GM12878 (cell line): ENCODE measurements around the gene CORO7. TPM values are rescaled to one million over a fixed set of nuclear protein-coding genes. Genes with fewer than 3 reads are reported as not detected.

Experiments used
- BCLAF1 ChIP-seq: fragments of 450-650 bp; IDR thresholded peaks from 2 replicates; pipeline ENCODE4 v1.6.1; 2017; ENCODE audit warnings: antibody characterized with exemption, mild to moderate bottlenecking, moderate library complexity
- CREB1 ChIP-seq: IDR thresholded peaks from 2 replicates; pipeline ENCODE4 v1.6.1; 2012; ENCODE audit warnings: low read depth, mild to moderate bottlenecking, inconsistent platforms
- CUX1 ChIP-seq: IDR thresholded peaks from 2 replicates; pipeline ENCODE4 v1.6.1; 2012; ENCODE audit warnings: improper control_type of control experiment, low read depth, low read length; ENCODE audit not compliant: insufficient replicate concordance
- E2F4 ChIP-seq: IDR thresholded peaks from 2 replicates; pipeline ENCODE4 v1.6.1; 2012; ENCODE audit warnings: low read depth, low read length, improper control_type of control experiment
- EP300 ChIP-seq, 2 experiments: fragments of 150-350 bp in 1 of 2; IDR thresholded peaks; 2 replicates each; pipeline ENCODE4 v1.6.1; 2011 to 2012; ENCODE audit warnings: low read depth in 2 of 2, low read length in 2 of 2, borderline replicate concordance in 1 of 2, improper control_type of control experiment in 1 of 2, inconsistent platforms in 1 of 2; ENCODE audit not compliant: control insufficient read depth in 1 of 2
- HCFC1 ChIP-seq: fragments of 150-350 bp; IDR thresholded peaks from 2 replicates; pipeline ENCODE4 v1.6.1; 2014; ENCODE audit warnings: low read length
- HDAC6 ChIP-seq: fragments of 200-600 bp; sonication (generic); IDR thresholded peaks from one replicate; pipeline ENCODE4 v1.8.0; 2017; ENCODE audit warnings: antibody characterized with exemption; ENCODE audit not compliant: unreplicated experiment
- NRF1 ChIP-seq: conservative IDR thresholded peaks from 2 replicates; pipeline ENCODE4 v1.6.1; 2011; ENCODE audit warnings: mild to moderate bottlenecking, low read depth, low read length, improper control_type of control experiment
- SMAD5 ChIP-seq: IDR thresholded peaks from 2 replicates; pipeline ENCODE4 v1.6.1; 2016; ENCODE audit warnings: antibody characterized with exemption, low read depth
- SUPT20H ChIP-seq: IDR thresholded peaks from 2 replicates; pipeline ENCODE4 v1.6.1; 2011; ENCODE audit warnings: low read depth, mild to moderate bottlenecking, low read length, moderate library complexity, borderline replicate concordance; ENCODE audit not compliant: control insufficient read depth
- TAF1 ChIP-seq: IDR thresholded peaks from 2 replicates; pipeline ENCODE4 v1.6.1; 2011; ENCODE audit warnings: mild to moderate bottlenecking, low read depth, low read length, borderline replicate concordance
- ZBTB4 ChIP-seq: fragments of 450-650 bp; formaldehyde crosslinking; IDR thresholded peaks from 2 replicates; pipeline ENCODE4 v1.4.0; 2022; ENCODE audit warnings: mild to moderate bottlenecking, moderate library complexity
- polyA plus RNA-seq, 11 experiments: library from polyadenylated mRNA; depleted of rRNA in 4 of 11; unstranded in 6 of 11; stranded (reverse) in 5 of 11; fragments of >200 nt; fragmentation: Nextera tagmentation in 4 of 11; fragmentation: Illumina TruSeq in 1 of 11; extraction: Ambion mirVana in 4 of 11; extraction: Trizol in 1 of 11; gene quantifications; 1 replicate in 1 of 11; 2 replicates in 10 of 11; pipeline versions ENCODE4 v1.2.1 to v1.2.3, GENCODE V29; 2011 to 2016; ENCODE audit warnings: inconsistent platforms in 2 of 11, missing spikeins in 2 of 11, low read depth in 1 of 11
- total RNA-seq, 4 experiments: library from RNA; depleted of rRNA in 3 of 4; stranded (reverse); fragments of >200 nt in 3 of 4; fragmentation: Illumina TruSeq in 1 of 4; extraction: Trizol in 1 of 4; gene quantifications; 2 replicates each; pipeline versions ENCODE4 v1.2.1 to v1.2.3, GENCODE V29; 2013 to 2021
- TF ChIP-seq, protein P1 (sequence below): fragments of 450-650 bp; conservative IDR thresholded peaks from 2 replicates; pipeline ENCODE4 v1.6.1; 2017; ENCODE audit warnings: mild to moderate bottlenecking, moderate library complexity

Gene CORO7
- total and polyA plus RNA-seq, 10 of the 15 experiments (the other 5 are each of a cell fraction or from before 2014, with no cell fraction given) = 0.64 to 89.2 (median 43.7) TPM

- TF ChIP-seq TAF1 (peak; percentile 97), NRF1 (peak; percentile 100), SMAD5 (peak; percentile 84), HDAC6 (no peak), HCFC1 (peak; percentile 89), ZBTB4 (no peak), BCLAF1 (no peak), E2F4 (0 out of 2 replicates have a peak, but pooled peaks have one; percentile 43), CREB1 (peak; percentile 94), SUPT20H (no peak), CUX1 (no peak), EP300 (IDR thresholded peaks at IDR 0.05; ENCODE audit: borderline replicate concordance in 1 of 2, control insufficient read depth in 1 of 2, low read depth in 2 of 2, low read length in 2 of 2) (no peak)
- TF ChIP-seq, protein P1, sequence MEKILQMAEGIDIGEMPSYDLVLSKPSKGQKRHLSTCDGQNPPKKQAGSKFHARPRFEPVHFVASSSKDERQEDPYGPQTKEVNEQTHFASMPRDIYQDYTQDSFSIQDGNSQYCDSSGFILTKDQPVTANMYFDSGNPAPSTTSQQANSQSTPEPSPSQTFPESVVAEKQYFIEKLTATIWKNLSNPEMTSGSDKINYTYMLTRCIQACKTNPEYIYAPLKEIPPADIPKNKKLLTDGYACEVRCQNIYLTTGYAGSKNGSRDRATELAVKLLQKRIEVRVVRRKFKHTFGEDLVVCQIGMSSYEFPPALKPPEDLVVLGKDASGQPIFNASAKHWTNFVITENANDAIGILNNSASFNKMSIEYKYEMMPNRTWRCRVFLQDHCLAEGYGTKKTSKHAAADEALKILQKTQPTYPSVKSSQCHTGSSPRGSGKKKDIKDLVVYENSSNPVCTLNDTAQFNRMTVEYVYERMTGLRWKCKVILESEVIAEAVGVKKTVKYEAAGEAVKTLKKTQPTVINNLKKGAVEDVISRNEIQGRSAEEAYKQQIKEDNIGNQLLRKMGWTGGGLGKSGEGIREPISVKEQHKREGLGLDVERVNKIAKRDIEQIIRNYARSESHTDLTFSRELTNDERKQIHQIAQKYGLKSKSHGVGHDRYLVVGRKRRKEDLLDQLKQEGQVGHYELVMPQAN = no peak; the same call in 1 of the 2 replicates
These were observed 9.1 kb upstream of the CORO7 start, which contains the start of gene DNAJA3 (continued) for GRCh38 chr16:4425378-4426020.
